ENCODE measurements around the gene ALDH1L2.
"Not testable (repeated sequence)": the region's sequence is repeated elsewhere in the genome, so short reads cannot be mapped to it uniquely, and the experiment has no call there.

The ALDH1L2 gene

DNA sequence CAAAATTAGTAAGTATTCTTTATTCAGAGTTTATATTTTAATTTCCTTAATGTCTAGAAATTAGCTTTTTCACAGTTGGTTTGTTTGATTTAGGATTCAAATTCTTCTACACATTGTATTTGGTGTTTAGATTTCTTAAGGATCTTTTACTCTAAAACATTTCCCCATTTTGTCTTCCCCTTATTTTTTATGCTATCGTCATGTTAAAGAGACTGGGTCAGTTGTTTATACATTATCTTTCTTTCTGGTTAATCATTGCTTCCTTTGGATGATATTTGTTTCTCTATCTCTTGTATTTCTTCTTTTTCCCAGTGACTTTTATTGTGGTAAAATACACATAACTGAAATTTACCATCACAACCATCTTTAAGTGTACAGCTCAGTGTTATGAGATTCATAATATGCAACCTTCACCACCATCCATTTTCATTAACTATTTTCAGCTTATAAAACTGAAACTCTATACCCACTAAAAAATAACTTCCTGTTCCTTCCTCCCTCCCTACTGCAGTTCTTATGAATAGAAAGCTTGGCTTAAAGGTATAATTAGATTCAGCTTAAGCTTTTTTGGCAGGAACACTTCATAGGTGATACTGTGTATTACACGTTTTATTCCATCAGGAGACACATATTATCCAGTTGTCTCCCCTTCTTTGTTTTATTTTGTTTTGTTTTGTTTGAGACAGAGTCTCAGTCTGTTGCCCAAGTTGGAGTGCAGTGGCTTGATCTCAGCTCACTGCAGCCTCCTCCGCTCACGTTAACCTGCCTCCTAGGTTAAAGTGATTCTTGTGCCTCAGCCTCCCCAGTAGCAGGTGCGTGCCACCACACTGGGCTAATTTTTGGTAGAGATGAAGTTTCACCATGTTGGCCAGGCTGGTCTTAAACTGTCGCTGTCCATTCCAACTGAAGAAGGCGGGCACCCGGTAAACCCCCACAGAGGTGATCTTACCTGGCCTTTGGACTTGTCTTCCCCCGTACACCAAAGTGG is 53.1 kb downstream of the ALDH1L2 start:
- peak; percentile 83 for DNase-seq

DNA sequence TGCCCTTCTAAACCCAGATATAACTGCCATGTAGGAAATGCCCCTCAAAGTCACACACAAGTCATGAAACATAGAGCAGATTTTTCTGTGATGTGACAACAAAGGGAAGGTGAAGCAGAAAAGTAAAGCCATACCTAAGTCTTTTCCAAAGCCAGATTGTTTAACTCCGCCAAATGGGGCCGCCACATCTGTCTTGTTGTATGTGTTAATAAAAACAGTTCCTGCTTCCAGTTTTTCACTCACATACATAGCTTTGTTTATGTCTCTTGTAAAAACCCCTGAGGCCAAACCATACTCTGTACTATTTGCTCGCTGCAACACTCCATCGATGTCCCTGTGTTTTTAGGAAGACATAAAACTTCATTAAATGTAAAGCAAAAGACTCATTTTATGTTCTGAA is 57.8 kb downstream of the ALDH1L2 start:
- peak; percentile 64 for DNase-seq

GRCh38 chr12:105025890-105026289 is 58.4 kb downstream of the ALDH1L2 start:
- peak; percentile 81 for DNase-seq

DNA sequence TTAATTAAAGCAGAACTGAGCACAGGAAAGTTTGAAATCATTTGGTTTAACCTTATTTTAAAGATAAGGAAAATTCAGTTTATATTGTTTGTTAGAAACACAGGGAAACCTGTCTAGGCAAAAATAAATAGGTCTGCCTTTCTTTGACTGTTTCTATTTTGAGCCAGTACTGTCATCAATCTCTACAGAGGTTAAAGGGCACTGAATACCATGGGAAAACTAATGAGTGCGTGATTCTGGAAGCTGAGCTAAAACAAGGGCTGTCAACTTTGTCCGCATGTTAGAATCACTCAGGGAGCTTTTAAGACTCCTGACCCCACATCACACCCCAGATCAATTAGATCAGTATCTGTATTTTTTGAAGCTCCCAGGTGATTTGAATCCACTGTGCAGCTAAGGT is 59.3 kb downstream of the ALDH1L2 start:
- DNase-seq, result peak; percentile 27

GRCh38 chr12:105020241-105020962 is 63.9 kb downstream of the ALDH1L2 start:
- peak; percentile 29 for DNase-seq

- DNase-seq, result peak; percentile 10
Observed at GRCh38 chr12:105018776-105019175, 65.5 kb downstream of the ALDH1L2 start.

GRCh38 chr12:105018012-105018411 is 66.2 kb downstream of the ALDH1L2 start:
- DNase-seq, result no peak

DNA sequence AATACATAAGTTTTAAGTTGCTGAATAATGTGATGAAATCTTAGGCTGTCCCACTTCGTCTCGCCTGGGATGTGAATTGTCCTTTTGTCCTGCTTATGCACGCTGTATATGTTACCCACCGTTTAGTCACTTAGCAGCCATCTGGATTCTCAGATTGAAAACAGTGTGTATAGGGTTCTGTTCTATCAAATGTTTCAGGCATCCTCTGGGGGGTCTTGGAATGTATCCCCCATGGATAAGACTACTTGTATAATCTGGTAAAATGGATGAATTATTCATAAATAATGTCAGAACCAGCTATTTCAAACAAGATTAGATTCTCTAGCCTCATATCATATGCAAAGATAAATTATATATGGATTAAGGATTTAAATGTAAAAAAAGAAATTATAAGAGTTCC is 68.7 kb downstream of the ALDH1L2 start:
- no peak for DNase-seq

GRCh38 chr12:105014603-105015002 is 69.7 kb downstream of the ALDH1L2 start:
- no peak for DNase-seq

DNA sequence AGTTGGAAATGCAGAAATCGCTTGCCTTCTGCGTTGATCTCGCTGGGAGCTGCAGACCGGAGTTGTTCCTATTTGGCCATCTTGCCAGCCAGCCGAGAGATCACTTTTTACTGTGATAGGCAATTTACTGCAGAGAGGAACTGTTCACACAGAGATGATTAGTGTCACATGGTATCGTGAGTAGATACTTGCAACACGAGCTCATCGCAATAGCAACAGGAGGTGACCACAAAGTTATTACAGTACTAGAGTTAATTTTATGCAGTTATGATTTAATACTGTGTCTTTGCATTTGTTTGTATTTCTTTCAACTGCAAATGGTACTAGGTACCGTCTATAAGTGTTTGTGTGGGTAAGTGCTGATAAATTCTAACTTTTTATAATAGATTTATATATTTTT is 70.4 kb downstream of the ALDH1L2 start:
- peak; percentile 25 for DNase-seq

- DNase-seq, result no peak
Observed at GRCh38 chr12:105001476-105001875, 82.8 kb downstream of the ALDH1L2 start.

GRCh38 chr12:104999347-104999685 is 84.9 kb downstream of the ALDH1L2 start:
- DNase-seq, result no peak

DNA sequence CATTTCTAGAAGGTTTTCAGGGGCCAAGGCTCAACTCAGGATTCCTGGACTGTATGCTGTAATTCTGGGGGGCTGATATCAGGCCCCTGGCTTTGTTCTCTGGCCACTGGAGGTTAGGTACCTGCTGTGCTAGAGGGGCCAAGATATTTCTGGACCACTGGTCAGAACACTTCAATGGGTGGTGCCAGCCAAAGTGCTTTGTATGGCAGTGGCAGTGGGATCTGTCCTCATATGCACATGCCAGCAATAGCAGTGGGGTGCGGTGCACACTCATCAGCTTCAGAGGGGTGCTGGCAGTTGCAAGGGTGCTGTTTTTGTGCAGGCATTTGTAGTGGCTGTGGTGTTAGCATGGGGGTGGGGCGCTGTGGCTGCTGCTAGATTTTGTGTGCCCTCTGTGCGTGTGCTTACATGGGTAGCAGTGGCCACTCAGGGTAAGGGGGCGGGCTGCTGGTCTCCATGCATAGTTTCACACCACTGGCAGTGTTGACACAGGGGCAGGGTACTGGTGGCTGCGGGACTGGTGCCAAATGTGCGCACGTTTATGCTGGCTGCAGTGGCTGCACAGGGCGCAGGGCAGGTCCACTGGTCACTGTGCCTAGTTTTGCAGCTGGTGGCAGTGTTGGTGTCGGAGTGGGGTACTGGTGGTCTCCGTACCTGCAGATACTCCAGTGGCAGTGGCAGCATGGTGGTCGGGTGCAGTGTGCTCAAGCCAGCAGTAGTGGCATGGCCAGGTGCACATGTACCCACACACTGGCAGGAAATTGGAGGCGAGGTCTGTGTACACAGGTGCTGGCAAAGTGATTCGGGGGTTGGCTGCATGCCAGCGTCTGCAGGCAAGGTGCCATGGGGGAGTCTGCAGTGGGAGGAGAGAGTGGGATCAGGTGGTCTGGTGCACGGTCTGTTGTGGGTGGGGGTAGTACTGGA is 85.6 kb downstream of the ALDH1L2 start:
- DNase-seq, result peak; percentile 97

- DNase-seq, result no peak
Observed at GRCh38 chr12:104997541-104997940, 86.7 kb downstream of the ALDH1L2 start.

DNA sequence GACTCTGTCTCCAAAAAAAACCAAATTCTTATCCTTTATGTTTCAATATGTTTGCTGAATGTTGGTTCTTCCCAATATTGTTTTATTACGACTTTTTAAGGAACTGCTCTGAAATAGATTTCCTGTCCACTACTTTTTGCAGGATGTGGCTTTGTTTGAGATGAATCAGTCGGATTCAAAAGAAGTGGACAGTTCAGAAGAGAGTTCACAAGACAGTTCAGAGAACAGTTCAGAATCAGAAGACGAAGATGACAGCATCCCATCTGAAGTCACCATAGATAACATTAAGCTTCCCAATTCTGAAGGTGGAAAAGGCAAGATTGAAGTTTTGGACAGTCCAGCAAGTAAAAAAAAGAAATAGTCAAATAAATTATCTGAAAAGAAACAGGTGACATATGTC is 89.9 kb downstream of the ALDH1L2 start:
- no peak for DNase-seq

DNA sequence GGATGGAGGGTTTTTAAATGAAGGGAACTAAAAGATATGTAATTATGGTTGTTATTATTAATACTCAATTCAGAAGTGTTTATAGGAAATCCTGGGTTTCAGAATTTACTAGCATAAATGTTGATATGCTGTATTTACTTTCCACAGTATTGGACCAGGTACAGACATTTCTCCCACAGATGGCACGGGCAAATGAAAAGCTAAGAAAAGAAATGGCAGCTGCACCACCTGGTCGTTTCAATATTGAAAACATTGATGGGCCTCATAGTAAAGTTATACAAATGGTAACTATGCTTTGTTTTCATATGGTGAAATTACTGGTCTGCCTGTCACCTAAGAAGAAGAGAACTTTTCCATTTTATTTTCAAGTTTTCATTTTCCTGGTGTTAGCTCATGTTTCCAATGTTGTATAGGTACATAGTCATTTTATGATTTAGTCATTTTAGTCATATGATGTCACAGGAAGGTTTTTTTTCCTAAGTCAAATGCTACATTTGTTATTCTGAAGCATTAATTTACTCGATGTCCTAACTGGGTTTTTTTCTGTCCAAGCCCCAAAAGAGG is 92.6 kb downstream of the ALDH1L2 start:
- DNase-seq, result no peak

DNA sequence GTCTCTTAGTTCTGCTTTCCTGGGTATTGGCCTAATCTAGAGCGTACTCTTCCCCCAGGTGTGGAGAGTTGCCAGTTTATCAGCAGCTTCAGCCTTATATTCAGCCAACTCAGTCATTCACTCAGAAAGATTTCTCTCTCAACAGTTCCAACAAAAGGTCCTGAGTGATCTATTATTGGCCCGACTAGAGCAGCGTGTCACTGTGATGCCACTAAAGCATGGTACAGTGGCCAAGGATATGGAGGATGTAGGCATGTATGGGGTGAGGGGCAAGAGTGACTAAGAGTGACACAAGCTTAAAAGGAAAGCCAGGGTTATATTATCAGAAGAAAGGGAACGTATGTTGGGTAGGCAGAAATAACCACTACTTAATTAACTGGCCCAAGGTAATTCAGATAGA is 93.3 kb downstream of the ALDH1L2 start:
- no peak for DNase-seq

DNA sequence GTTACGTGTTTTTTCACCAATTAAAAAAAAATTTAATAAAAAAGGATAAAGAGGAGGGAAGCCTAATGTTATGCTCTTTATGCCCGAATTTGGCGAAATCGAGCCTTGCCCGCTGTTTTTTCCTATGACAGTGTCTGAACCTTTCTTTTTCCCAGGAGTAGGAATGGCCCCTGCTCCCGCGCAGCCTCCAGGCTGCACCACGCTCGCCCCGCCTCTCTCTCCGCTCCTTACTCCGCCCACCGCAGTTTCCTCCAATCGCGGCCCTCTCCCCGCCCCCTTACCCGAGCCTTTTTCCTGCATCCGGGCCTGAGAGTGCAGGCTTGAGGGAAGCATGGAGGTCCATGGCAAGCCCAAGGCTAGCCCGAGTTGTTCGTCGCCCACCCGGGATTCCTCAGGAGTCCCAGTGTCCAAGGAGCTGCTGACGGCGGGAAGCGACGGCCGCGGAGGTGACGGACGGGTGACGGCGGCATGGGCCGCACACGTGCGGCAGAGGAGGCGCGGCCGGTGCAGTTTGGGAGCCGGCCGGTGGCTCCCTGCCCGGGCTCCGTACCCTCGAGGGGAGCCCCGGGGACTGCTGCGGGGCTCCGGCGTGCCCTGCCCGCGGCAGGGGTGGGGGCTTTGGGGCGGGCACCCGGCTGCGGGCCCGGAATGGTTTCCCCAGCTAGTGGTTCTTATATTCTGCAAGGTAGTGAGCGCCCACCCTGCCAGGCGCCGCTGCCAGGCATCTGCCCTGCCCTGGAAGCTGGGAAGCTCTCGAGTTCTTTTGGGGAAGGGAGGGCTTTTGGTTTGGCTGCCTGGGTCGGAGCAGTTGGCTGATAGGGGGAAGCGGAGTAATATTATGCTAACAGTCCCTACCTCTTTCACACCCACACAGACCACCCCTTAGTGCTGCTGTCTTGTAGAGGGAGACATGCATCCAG is 98.0 kb downstream of the ALDH1L2 start, which contains the start of gene NOPCHAP1:
NOPCHAP1 (plus strand) TSS at position 295 of the 920 bp plus-strand sequence; CDS start at position 332, 37 bp downstream.
- DNase-seq, result peak; percentile 97

GRCh38 chr12:104985206-104985605 is 99.1 kb downstream of the ALDH1L2 start:
- DNase-seq, result peak; percentile 51

DNA sequence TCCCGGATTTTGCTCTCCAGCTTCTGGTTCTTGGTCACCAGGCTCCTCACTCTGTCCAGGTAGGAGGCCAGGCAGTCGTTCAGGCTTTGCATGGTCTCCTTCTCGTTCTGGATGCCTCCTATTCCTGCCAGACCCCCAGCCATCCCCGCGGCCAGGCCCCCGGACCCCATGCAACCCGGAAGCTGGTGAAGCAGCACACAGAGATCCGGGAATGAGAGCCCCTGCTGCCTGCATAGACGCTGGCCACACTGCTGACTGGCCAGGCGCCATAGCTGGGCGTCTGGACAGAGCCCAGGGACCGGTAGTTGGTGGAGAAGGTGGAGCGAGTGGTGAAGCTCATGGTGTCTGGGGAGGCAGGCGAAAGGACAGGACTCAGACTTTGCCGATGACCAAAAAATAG is 106.6 kb downstream of the ALDH1L2 start:
- not testable (repeated sequence) for DNase-seq

GRCh38 chr12:104976703-104977102 is 107.6 kb downstream of the ALDH1L2 start:
- no peak for DNase-seq
